Occipital lobe (tissue), 2 donors: ENCODE results near the gene CNNM4. TPM values are rescaled to one million over a fixed set of nuclear protein-coding genes. Genes with fewer than 3 reads are reported as not detected.
"Not testable (repeated sequence)": the region's sequence is repeated elsewhere in the genome, so short reads cannot be mapped to it uniquely, and the experiment has no call there.

Source experiments
- DNase-seq: peaks from one replicate; lab custom pipeline; 2025; lab: John Stamatoyannopoulos, UW
- total RNA-seq: library from RNA; depleted of rRNA; stranded (reverse); fragments of >200 nt; gene quantifications from one replicate; pipeline ENCODE4 v1.2.3, GENCODE V29; 2014

Gene CNNM4
- total RNA-seq, 1 donor from 2014 or later, result 8.1 TPM

DNA sequence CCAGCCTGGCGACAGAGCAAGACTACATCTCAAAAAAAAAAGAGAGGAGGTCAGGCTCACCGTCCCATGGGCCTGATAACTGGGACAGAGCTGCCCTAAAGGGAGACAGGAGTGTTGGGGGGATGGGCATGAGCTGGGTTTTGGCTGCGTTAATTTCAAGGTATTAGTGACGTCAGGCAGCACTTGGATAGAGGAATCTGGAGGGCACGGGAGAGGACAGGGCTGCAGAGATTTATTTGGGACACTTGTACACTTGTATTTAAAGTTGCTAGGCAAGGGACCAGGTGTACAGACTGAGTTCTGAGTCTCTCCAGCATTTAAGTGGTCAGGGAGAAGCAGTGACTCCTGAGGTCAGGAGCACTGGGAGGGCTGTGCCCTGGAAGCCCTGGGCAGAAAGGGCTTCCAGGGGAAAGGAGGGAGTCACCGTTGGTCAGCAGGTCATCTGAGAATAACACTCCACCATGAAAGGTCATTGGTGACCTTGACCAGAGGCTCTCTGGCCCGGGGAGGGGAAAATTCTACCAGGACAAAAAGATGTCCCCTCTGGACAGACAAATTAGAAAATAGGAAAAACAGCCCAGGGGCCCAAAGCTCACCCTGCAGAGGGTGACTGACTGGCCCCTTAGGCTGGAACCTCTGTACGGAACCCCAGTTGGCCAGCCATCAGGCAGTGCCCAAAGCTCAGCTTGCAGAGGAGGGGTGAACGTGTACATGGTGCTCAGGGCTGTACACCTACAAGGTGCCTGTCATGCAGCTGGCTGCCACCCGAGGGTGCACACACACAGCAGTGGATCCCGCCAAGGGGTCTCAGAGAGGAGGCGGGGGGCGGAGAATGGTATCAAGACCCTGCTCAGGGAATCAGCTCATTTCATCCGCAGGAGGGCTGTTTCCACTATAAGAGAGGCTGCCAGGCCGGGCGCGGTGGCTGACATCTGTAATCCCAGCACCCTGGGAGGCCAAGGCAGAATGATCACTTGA is 32.4 kb downstream of the CNNM4 start:
- no peak for DNase-seq

DNA sequence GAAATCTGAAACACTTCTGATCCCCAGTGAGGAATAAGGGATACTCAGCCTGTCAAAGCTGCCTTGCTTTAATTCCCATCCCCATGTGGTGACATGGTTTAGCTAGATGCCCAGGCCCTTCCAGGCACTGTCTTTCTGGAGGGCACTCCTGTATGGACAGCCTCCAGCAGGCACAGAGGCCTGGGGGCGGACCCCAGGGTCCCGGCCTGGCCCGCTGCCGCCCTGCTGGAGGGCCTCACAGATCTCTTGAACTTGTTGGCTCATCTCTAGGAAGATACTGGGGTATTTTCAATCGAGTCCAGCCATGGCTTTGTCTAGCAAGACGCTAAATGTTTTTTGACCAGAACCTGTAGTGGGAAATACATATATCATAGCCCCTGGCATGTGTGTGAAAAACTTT is 34.4 kb downstream of the CNNM4 start:
- DNase-seq, result no peak

GRCh38 chr2:96796497-96796896 is 35.8 kb downstream of the CNNM4 start:
- not testable (repeated sequence) for DNase-seq

GRCh38 chr2:96797066-96797625 is 36.4 kb downstream of the CNNM4 start:
- DNase-seq, result no peak

DNA sequence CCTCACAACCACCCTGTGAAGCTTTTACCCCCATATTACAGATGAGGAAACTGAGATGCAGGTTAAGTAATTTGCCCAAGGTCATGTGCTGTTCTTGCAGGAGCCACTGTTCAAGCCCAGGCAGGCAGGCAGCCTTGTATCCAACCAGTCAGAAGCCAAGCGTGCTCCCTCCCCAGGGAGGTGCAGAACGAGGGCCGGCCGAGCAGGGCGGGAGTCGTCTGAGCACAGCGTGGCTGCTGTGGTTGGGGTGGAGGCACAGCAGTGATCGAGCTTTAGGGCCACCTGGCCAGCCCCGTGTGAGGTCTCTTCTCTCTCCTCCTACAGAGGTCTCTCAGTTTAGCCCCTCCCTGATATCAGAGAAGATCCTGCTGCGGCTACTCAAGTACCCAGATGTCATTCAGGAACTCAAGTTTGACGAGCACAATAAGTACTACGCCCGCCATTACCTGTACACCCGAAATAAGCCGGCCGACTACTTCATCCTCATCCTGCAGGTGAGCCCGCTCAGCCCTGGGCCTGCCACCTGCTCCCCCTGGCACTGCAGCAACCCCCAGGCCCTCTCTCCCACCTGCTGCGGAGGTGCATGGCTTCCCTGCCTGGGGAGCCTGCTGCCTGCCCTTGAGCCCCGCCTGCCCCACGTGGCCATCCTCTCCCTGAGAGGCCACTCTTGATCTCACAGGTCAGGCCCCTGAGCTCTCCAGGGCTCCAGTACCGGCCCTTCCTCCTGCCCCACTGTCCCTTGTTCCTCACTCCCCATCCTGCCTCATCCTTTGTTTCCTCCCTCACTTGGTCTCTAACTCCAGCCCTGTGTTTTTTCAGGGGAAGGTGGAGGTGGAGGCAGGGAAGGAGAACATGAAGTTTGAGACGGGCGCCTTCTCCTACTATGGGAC is 38.3 kb downstream of the CNNM4 start:
- no peak for DNase-seq

DNA sequence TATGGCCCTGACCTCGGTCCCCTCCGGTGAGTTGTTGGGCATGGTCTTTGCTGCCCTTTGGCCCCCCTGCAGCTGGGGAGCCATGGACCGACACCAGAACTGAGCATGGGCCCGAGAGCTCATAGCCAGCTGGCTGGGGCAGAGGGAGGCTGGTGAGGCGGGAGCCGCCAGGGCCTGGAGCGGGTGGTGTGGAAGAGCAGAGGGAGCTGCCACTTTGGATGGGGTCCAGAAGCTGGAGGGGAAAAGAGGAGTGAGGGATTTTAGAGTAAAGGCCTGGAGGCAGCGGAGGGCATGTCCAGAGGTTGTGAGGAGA is 38.9 kb downstream of the CNNM4 start:
- DNase-seq, result no peak

- DNase-seq, result no peak
Measured at GRCh38 chr2:96800061-96801004, 39.6 kb downstream of the CNNM4 start.

DNA sequence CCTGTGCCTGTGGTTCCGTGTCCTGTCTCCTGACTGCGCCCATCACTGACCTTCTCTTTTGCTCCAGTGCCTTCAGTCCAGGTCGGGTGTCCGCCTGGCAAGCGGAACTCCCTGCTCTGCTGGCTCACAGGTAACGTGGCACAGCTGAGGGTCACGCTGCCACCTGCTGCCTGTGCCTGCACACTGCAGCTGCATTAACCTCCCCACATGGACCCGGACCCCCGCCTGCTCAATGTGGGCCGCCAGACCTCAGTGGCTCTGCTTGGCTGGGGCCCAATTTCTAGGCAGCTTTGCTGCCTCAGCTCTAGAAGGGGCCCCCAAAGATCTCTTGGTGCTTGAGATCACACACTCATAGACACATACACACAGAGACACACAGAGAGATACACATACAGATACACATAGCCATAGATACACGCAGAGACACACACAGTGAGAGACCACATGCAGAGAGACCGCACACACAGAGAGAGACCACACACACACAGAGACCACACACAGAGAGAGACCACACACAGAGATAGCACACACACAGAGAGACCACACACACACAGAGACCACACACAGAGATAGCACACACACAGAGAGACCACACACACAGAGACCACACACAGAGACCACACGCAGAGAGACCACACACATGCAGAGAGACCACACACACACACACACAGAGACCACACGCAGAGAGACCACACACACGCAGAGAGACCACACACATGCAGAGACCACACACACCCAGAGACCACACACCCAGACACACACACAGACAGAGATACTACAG is 40.5 kb downstream of the CNNM4 start:
- DNase-seq, result peak; percentile 42

DNA sequence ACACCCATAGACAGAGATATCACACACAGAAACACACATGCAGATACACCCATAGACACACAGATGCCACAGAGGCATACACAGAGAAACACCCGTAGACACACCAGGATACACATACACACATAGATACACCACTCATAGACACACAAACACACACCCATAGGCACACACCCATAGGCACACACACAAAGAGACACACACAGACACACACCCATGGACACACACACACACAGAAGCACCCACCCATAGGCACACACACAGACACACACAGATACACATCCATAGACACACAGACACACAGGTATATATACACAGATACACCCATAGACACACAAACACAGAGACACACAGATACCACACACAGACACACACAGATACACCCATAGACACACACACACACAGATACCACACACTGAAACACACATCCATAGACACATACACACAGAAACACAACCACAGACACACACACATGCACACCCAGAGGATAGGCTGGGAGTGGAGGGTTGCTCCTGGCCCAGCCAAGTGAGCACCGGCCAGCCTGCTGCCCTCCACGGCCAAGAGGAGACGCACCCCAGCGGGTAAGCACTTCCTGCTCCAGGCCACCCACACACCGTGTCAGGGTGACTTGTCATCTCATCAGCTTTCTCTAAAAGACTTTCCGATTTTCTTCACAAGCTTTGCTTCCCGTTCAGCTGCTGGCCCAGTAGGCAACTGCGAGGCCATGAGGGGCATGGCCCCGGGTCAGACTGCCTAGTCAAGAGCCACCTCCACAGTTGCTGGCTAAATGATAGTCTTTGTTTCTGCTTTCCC is 41.3 kb downstream of the CNNM4 start:
- no peak for DNase-seq

DNA sequence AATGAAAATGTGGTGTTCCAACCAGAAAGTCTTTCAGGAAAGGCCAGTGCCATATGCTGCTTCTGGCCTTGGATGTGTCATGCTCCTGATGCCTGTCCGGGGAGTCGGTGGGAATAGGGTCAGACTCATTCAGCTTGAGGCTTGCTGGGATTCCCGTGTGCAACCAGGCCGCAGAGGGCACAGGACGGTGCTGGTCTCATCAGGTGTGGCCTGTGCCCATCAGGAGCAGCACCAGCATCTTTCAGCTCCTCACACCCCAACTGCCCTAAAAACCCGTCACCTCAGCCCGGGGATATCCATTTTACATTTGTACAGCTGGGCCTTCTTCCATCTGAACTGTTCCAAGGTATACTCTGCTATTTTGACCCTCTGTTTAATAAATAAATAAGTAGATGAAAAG is 42.0 kb downstream of the CNNM4 start:
- DNase-seq, result no peak

DNA sequence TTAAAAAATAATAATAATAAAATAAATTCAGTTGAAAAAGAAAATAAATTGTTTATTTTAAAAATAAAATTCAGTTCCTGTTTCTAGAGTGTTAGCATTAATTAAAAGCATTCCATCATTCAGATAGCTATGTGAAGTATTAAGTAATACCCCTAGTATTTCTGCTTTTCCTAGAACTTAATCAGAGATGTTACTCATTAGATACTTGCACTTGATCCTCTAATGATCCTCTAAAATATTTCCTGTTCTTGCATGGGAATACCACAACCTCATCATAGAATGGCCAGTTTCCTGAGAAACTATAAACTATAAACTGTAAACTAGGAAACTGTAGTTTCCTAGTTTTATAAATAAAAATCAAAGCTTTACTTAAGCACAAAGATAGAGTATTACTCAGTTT is 44.3 kb downstream of the CNNM4 start:
- no peak for DNase-seq

DNA sequence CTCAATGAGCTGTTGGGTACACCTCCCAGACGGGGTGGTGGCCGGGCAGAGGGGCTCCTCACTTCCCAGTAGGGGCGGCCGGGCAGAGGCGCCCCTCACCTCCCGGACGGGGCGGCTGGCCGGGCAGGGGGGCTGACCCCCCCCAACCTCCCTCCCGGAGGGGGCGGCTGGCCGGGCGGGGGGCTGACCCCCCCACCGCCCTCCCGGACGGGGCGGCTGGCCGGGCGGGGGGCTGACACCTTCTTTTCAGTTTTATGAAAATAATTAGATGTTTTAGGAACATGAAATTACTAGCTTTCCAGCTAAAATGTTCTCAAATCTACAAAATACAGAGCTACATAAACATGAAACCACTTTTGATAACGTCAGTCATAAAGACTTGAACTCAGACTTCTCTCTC is 45.2 kb downstream of the CNNM4 start:
- not testable (repeated sequence) for DNase-seq

DNA sequence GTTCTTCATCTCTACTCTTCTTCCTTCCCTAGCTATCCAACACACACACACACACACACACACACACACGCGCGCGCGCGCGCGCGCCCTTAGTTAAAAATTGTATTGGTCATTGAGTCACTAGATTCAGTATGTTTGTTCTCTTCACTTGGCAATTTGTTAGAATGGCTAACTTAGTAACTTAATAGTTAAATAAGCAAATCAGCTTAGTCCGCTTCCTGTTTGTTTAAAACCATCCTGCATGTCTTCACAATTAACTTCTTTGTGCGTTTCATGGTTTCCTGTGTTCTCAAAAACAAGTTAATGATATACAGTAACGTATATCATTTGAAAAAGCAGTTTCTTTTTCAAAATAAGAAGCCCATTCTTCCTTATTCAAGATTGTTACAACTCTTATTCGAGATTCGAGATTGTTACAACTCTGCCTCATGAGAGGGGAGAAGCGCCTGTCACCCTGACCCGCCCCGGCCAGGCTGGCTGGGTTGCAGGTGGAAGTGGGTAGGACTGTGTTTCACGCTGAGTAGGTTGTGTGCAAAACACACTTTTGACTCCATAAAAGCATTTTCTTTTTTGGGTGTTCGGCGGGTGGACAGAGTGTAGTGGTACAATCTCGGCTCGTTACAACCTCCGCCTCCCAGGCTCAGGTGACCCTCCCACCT is 45.9 kb downstream of the CNNM4 start:
- no peak for DNase-seq

DNA sequence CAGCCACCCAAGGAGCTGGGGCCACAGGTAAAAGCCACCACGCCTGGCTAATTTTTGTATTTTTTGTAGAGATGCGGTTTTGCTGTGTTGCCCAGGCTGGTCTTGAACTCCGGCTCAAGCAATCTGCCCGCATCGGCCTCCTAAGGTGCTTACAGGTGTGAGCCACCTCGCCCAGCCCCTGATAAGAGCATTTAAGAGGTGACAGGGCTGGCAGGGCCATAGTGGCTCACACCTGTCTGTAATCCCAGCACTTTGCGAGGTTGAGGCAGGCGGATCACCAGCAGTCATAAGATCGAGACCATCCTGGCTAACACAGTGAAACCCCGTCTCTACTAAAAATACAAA is 46.4 kb downstream of the CNNM4 start:
- no peak for DNase-seq

- DNase-seq, result no peak
Measured at GRCh38 chr2:96808176-96808837, 47.6 kb downstream of the CNNM4 start.

- DNase-seq, result no peak
Measured at GRCh38 chr2:96809216-96809882, 48.6 kb downstream of the CNNM4 start.

- no peak for DNase-seq
Measured at GRCh38 chr2:96809951-96810782, 49.5 kb downstream of the CNNM4 start.
